Activated T-cell treated with anti-CD3 and anti-CD28 coated beads, Interleukin-2, amount 50 U/mL, for 24 hours (primary cell): Measurements from ENCODE around the gene CDC42EP2.

Experiments
- DNase-seq: peaks from one replicate; pipeline ENCODE4 v3.0.0-alpha.2; 2020
- H3K27ac Mint-ChIP-seq: 2 replicates; pipeline ENCODE4 v1.8.0; 2020; ENCODE audit warnings: mild to moderate bottlenecking, mixed read lengths
- H3K27me3 Mint-ChIP-seq: 2 replicates; pipeline ENCODE4 v1.8.0; 2020; ENCODE audit warnings: mixed read lengths
- H3K36me3 Mint-ChIP-seq: 2 replicates; pipeline ENCODE4 v1.8.0; 2020; ENCODE audit warnings: low read depth, mixed read lengths
- H3K4me1 Mint-ChIP-seq: 2 replicates; pipeline ENCODE4 v1.8.0; 2020; ENCODE audit warnings: low read depth, mixed read lengths
- H3K4me3 Mint-ChIP-seq: 2 replicates; pipeline ENCODE4 v1.8.0; 2020; ENCODE audit warnings: mild to moderate bottlenecking, moderate library complexity, mixed read lengths
- H3K9me3 Mint-ChIP-seq: 2 replicates; pipeline ENCODE4 v1.8.0; 2020; ENCODE audit warnings: mixed read lengths

The CDC42EP2 gene

GRCh38 chr11:65291613-65292012 is 23.1 kb upstream of the CDC42EP2 start:
- peaks cover 3% of the 10 kb centered on the region for H3K4me1 Mint-ChIP-seq
- H3K27me3 Mint-ChIP-seq, result no peaks in the 10 kb centered on the region
- H3K4me3 Mint-ChIP-seq, result no peak overlapping the region
- DNase-seq, result no peak
- no peaks in the 10 kb centered on the region for H3K9me3 Mint-ChIP-seq
- H3K36me3 Mint-ChIP-seq, result peaks cover 99% of the 10 kb centered on the region
- H3K27ac Mint-ChIP-seq, result peak overlapping the region; percentile 64

GRCh38 chr11:65292890-65293289 is 21.8 kb upstream of the CDC42EP2 start:
- H3K9me3 Mint-ChIP-seq, result no peaks in the 10 kb centered on the region
- H3K27ac Mint-ChIP-seq, result no peak overlapping the region
- peaks cover 98% of the 10 kb centered on the region for H3K36me3 Mint-ChIP-seq
- H3K27me3 Mint-ChIP-seq, result no peaks in the 10 kb centered on the region
- no peak for DNase-seq
- no peak overlapping the region for H3K4me3 Mint-ChIP-seq
- peaks cover 3% of the 10 kb centered on the region for H3K4me1 Mint-ChIP-seq

GRCh38 chr11:65293909-65294381 is 20.7 kb upstream of the CDC42EP2 start:
- Mint-ChIP-seq H3K36me3 (peaks cover 99% of the 10 kb centered on the region), H3K4me1 (peaks cover 3% of the 10 kb centered on the region), H3K27me3 (no peaks in the 10 kb centered on the region), H3K4me3 (no peak overlapping the region), H3K9me3 (no peaks in the 10 kb centered on the region), H3K27ac (no peak overlapping the region)
- DNase-seq, result no peak

GRCh38 chr11:65295001-65295400 is 19.7 kb upstream of the CDC42EP2 start:
- H3K4me3 Mint-ChIP-seq, result no peak overlapping the region
- no peaks in the 10 kb centered on the region for H3K27me3 Mint-ChIP-seq
- H3K36me3 Mint-ChIP-seq, result peaks cover 97% of the 10 kb centered on the region
- no peak overlapping the region for H3K27ac Mint-ChIP-seq
- H3K4me1 Mint-ChIP-seq, result peaks cover 3% of the 10 kb centered on the region
- H3K9me3 Mint-ChIP-seq, result no peaks in the 10 kb centered on the region
- DNase-seq, result no peak

- H3K27me3 Mint-ChIP-seq, result no peaks in the 10 kb centered on the region
- H3K4me3 Mint-ChIP-seq, result no peak overlapping the region
- no peaks in the 10 kb centered on the region for H3K4me1 Mint-ChIP-seq
- peaks cover 97% of the 10 kb centered on the region for H3K36me3 Mint-ChIP-seq
- H3K9me3 Mint-ChIP-seq, result no peaks in the 10 kb centered on the region
- DNase-seq, result no peak
- H3K27ac Mint-ChIP-seq, result peak overlapping the region; percentile 41
These were observed 18.9 kb upstream of the CDC42EP2 start for GRCh38 chr11:65295571-65296341.

GRCh38 chr11:65297026-65297672 is 17.5 kb upstream of the CDC42EP2 start:
- Mint-ChIP-seq H3K4me1 (no peaks in the 10 kb centered on the region), H3K27me3 (no peaks in the 10 kb centered on the region), H3K27ac (no peak overlapping the region), H3K4me3 (no peak overlapping the region), H3K36me3 (peaks cover 93% of the 10 kb centered on the region), H3K9me3 (no peaks in the 10 kb centered on the region)
- no peak for DNase-seq

GRCh38 chr11:65298131-65298535 is 16.5 kb upstream of the CDC42EP2 start:
- Mint-ChIP-seq H3K27me3 (no peaks in the 10 kb centered on the region), H3K36me3 (peaks cover 92% of the 10 kb centered on the region), H3K9me3 (no peaks in the 10 kb centered on the region), H3K4me3 (no peak overlapping the region), H3K4me1 (no peaks in the 10 kb centered on the region), H3K27ac (no peak overlapping the region)
- DNase-seq, result no peak

- no peaks in the 10 kb centered on the region for H3K27me3 Mint-ChIP-seq
- no peaks in the 10 kb centered on the region for H3K4me1 Mint-ChIP-seq
- no peak overlapping the region for H3K27ac Mint-ChIP-seq
- no peak for DNase-seq
- H3K36me3 Mint-ChIP-seq, result peaks cover 90% of the 10 kb centered on the region
- H3K4me3 Mint-ChIP-seq, result no peak overlapping the region
- H3K9me3 Mint-ChIP-seq, result no peaks in the 10 kb centered on the region
These were observed 15.9 kb upstream of the CDC42EP2 start for GRCh38 chr11:65298655-65299179.

- Mint-ChIP-seq H3K9me3 (no peaks in the 10 kb centered on the region), H3K4me3 (no peak overlapping the region), H3K36me3 (peaks cover 86% of the 10 kb centered on the region), H3K27me3 (no peaks in the 10 kb centered on the region), H3K27ac (no peak overlapping the region), H3K4me1 (no peaks in the 10 kb centered on the region)
- DNase-seq, result no peak
These were observed 13.9 kb upstream of the CDC42EP2 start for GRCh38 chr11:65300621-65301275.

- no peak for DNase-seq
- H3K4me1 Mint-ChIP-seq, result no peaks in the 10 kb centered on the region
- no peaks in the 10 kb centered on the region for H3K27me3 Mint-ChIP-seq
- no peaks in the 10 kb centered on the region for H3K9me3 Mint-ChIP-seq
- H3K36me3 Mint-ChIP-seq, result peaks cover 80% of the 10 kb centered on the region
- H3K27ac Mint-ChIP-seq, result peak overlapping the region; percentile 50
- H3K4me3 Mint-ChIP-seq, result no peak overlapping the region
These were observed 13.0 kb upstream of the CDC42EP2 start for GRCh38 chr11:65301491-65302329.

- Mint-ChIP-seq H3K27me3 (no peaks in the 10 kb centered on the region), H3K4me1 (no peaks in the 10 kb centered on the region), H3K36me3 (peaks cover 63% of the 10 kb centered on the region), H3K9me3 (no peaks in the 10 kb centered on the region), H3K4me3 (no peak overlapping the region), H3K27ac (no peak overlapping the region)
- DNase-seq, result no peak
These were observed 11.1 kb upstream of the CDC42EP2 start for GRCh38 chr11:65303555-65303954.

- no peak for DNase-seq
- Mint-ChIP-seq H3K27me3 (no peaks in the 10 kb centered on the region), H3K36me3 (peaks cover 57% of the 10 kb centered on the region)
These were observed 10.6 kb upstream of the CDC42EP2 start for GRCh38 chr11:65304110-65304509.

GRCh38 chr11:65304613-65305012 is 10.1 kb upstream of the CDC42EP2 start:
- H3K4me3 Mint-ChIP-seq, result no peak overlapping the region
- no peaks in the 10 kb centered on the region for H3K9me3 Mint-ChIP-seq
- no peaks in the 10 kb centered on the region for H3K4me1 Mint-ChIP-seq

More at GRCh38 chr11:65304110-65304509, 10.6 kb upstream of the CDC42EP2 start:
- Mint-ChIP-seq H3K9me3 (no peaks in the 10 kb centered on the region), H3K4me1 (no peaks in the 10 kb centered on the region), H3K27ac (no peak overlapping the region), H3K4me3 (no peak overlapping the region)

More at GRCh38 chr11:65304613-65305012, 10.1 kb upstream of the CDC42EP2 start:
- no peak for DNase-seq
- peaks cover 54% of the 10 kb centered on the region for H3K36me3 Mint-ChIP-seq
- no peak overlapping the region for H3K27ac Mint-ChIP-seq
- no peaks in the 10 kb centered on the region for H3K27me3 Mint-ChIP-seq
